OCI-LY1 (cell line): ENCODE results near the gene MANSC1.

ENCODE experiments used
- EZH2 ChIP-seq: fragments of 200-600 bp; sonication (generic), shearing (Covaris generic); IDR thresholded peaks from 2 replicates; pipeline ENCODE4 v1.8.0; 2017; ENCODE audit warnings: borderline replicate concordance, mixed run types, mild to moderate bottlenecking, antibody characterized with exemption, low read length, moderate library complexity, mixed read lengths
- TF ChIP-seq, protein P1 (sequence below): fragments of 200-600 bp; sonication (generic), shearing (Covaris generic); IDR thresholded peaks from 2 replicates; pipeline ENCODE4 v1.5.1; 2017; ENCODE audit warnings: mild to moderate bottlenecking, antibody characterized with exemption, low read length, moderate library complexity, mixed read lengths

DNA sequence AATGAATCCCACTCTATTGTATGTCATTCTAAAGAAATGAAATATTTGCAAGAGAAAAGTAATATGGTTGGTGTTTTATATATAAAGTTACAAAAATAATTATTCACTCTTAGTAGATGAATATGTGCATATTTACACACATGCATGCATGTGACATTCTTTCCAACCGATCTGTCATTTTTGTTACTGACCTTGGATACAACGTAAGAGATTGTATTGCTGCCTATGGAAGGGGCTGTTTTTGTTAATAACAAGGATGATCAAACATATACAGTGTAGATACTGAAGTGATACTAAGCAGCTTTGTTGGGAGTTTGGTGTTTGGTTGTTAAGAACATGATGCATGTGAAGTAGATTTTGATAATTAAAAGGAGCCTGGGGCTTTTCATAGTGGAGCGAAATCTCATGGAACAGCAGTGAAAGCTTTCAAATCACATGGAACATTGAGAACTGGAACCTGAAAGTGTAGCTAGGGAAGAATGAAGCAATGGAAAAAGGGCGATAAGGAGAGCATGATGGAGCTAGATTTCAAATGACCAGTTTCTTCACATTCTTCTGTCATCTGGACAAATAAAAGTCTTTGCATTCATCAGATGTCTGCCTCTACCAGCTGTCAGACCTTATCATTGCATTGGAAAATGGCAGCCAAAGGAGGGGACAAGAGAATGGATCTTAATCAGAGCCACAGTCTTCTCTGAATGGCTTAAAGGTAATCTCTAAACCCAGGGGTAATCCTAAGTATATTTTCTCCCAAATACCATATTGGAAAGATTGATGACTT, 16.8 kb upstream of the MANSC1 start:
- TF ChIP-seq, protein P1, sequence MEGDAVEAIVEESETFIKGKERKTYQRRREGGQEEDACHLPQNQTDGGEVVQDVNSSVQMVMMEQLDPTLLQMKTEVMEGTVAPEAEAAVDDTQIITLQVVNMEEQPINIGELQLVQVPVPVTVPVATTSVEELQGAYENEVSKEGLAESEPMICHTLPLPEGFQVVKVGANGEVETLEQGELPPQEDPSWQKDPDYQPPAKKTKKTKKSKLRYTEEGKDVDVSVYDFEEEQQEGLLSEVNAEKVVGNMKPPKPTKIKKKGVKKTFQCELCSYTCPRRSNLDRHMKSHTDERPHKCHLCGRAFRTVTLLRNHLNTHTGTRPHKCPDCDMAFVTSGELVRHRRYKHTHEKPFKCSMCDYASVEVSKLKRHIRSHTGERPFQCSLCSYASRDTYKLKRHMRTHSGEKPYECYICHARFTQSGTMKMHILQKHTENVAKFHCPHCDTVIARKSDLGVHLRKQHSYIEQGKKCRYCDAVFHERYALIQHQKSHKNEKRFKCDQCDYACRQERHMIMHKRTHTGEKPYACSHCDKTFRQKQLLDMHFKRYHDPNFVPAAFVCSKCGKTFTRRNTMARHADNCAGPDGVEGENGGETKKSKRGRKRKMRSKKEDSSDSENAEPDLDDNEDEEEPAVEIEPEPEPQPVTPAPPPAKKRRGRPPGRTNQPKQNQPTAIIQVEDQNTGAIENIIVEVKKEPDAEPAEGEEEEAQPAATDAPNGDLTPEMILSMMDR: no peak
- TF ChIP-seq EZH2: no peak
